Peyer's patch (tissue), 4 donors: ENCODE data around the gene SERHL2.

Experiments
- POLR2A ChIP-seq, 2 donors: fragments of 450-650 bp; IDR thresholded peaks; one replicate each; pipeline ENCODE4 v1.5.1; 2017; ENCODE audit warnings: antibody characterized with exemption in 2 of 2, mild to moderate bottlenecking in 2 of 2, moderate library complexity in 2 of 2
- TF ChIP-seq, protein P1 (sequence below), 6 experiments: fragments of 450-650 bp in 4 of 6; fragments of 200-600 bp in 2 of 6; sonication (generic) in 1 of 6; IDR thresholded peaks; one replicate each; pipeline ENCODE4 v1.5.1; 2017 to 2019; ENCODE audit warnings: antibody characterized with exemption in 6 of 6, mild to moderate bottlenecking in 3 of 6, moderate library complexity in 1 of 6

GRCh38 chr22:42565956-42566355, 12.2 kb downstream of the SERHL2 start:
- TF ChIP-seq, protein P1, sequence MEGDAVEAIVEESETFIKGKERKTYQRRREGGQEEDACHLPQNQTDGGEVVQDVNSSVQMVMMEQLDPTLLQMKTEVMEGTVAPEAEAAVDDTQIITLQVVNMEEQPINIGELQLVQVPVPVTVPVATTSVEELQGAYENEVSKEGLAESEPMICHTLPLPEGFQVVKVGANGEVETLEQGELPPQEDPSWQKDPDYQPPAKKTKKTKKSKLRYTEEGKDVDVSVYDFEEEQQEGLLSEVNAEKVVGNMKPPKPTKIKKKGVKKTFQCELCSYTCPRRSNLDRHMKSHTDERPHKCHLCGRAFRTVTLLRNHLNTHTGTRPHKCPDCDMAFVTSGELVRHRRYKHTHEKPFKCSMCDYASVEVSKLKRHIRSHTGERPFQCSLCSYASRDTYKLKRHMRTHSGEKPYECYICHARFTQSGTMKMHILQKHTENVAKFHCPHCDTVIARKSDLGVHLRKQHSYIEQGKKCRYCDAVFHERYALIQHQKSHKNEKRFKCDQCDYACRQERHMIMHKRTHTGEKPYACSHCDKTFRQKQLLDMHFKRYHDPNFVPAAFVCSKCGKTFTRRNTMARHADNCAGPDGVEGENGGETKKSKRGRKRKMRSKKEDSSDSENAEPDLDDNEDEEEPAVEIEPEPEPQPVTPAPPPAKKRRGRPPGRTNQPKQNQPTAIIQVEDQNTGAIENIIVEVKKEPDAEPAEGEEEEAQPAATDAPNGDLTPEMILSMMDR (IDR thresholded peaks at IDR 0.05) = no peak
- no peak for TF ChIP-seq POLR2A (IDR thresholded peaks at IDR 0.05)
